HL-60 (cell line): Measurements from ENCODE around the gene RERE.

Source experiments
- DNase-seq, 2 experiments: peaks; one replicate each; pipeline ENCODE4 v3.0.0-alpha.2; 2010 to 2020; ENCODE audit warnings: low read depth in 1 of 2, low spot score in 1 of 2
- H3K27ac ChIP-seq: fragments of 250-450 bp; sonication (Bioruptor Pico); replicated peaks from 2 replicates; pipeline ENCODE4 v1.5.1; 2020; ENCODE audit warnings: mild to moderate bottlenecking, moderate library complexity
- H3K27me3 ChIP-seq: fragments of 250-450 bp; sonication (Bioruptor Pico); 2 replicates; pipeline ENCODE4 v1.5.1; 2021; ENCODE audit warnings: mild to moderate bottlenecking, moderate library complexity; ENCODE audit not compliant: insufficient read depth, poor library complexity, severe bottlenecking
- H3K4me3 ChIP-seq: replicated peaks from 2 replicates; pipeline ENCODE4 v1.5.1; 2011; ENCODE audit warnings: mild to moderate bottlenecking, control low read depth, low read length; ENCODE audit not compliant: insufficient read depth
- GABPA ChIP-seq: IDR thresholded peaks from 2 replicates; pipeline ENCODE4 v1.6.1; 2012; ENCODE audit warnings: low read depth
- POLR2AphosphoS5 ChIP-seq: IDR thresholded peaks from 2 replicates; pipeline ENCODE4 v1.6.1; 2012; ENCODE audit warnings: low read depth
- REST ChIP-seq: IDR thresholded peaks from 2 replicates; pipeline ENCODE4 v1.6.1; 2012; ENCODE audit warnings: low read depth; ENCODE audit not compliant: insufficient replicate concordance
- SPI1 ChIP-seq: IDR thresholded peaks from 2 replicates; pipeline ENCODE4 v1.6.1; 2012; ENCODE audit warnings: low read depth, mild to moderate bottlenecking, borderline replicate concordance
- TF ChIP-seq, protein P1 (sequence below): IDR thresholded peaks from one replicate; pipeline ENCODE4 v1.5.1; 2011; ENCODE audit warnings: low read length, control low read depth, inconsistent platforms; ENCODE audit not compliant: insufficient read depth

Gene RERE

GRCh38 chr1:8317647-8318381 lies 499.6 kb downstream of the RERE start, which contains the start of gene SLC45A1:
SLC45A1 (plus strand) TSS chr1:8318114; CDS start chr1:8324330, 6,216 bp downstream.
- H3K4me3 ChIP-seq: peak within 1 kb of the TSS; percentile 33
- DNase-seq: peak; percentile 17 to 24
- H3K27me3 ChIP-seq: peaks cover 26% of the 10 kb centered on the region
- TF ChIP-seq, protein P1, sequence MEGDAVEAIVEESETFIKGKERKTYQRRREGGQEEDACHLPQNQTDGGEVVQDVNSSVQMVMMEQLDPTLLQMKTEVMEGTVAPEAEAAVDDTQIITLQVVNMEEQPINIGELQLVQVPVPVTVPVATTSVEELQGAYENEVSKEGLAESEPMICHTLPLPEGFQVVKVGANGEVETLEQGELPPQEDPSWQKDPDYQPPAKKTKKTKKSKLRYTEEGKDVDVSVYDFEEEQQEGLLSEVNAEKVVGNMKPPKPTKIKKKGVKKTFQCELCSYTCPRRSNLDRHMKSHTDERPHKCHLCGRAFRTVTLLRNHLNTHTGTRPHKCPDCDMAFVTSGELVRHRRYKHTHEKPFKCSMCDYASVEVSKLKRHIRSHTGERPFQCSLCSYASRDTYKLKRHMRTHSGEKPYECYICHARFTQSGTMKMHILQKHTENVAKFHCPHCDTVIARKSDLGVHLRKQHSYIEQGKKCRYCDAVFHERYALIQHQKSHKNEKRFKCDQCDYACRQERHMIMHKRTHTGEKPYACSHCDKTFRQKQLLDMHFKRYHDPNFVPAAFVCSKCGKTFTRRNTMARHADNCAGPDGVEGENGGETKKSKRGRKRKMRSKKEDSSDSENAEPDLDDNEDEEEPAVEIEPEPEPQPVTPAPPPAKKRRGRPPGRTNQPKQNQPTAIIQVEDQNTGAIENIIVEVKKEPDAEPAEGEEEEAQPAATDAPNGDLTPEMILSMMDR: no peak
- TF ChIP-seq REST (no peak), SPI1 (no peak), GABPA (no peak), POLR2AphosphoS5 (no peak)
- no peak within 1 kb of the TSS for H3K27ac ChIP-seq

DNA sequence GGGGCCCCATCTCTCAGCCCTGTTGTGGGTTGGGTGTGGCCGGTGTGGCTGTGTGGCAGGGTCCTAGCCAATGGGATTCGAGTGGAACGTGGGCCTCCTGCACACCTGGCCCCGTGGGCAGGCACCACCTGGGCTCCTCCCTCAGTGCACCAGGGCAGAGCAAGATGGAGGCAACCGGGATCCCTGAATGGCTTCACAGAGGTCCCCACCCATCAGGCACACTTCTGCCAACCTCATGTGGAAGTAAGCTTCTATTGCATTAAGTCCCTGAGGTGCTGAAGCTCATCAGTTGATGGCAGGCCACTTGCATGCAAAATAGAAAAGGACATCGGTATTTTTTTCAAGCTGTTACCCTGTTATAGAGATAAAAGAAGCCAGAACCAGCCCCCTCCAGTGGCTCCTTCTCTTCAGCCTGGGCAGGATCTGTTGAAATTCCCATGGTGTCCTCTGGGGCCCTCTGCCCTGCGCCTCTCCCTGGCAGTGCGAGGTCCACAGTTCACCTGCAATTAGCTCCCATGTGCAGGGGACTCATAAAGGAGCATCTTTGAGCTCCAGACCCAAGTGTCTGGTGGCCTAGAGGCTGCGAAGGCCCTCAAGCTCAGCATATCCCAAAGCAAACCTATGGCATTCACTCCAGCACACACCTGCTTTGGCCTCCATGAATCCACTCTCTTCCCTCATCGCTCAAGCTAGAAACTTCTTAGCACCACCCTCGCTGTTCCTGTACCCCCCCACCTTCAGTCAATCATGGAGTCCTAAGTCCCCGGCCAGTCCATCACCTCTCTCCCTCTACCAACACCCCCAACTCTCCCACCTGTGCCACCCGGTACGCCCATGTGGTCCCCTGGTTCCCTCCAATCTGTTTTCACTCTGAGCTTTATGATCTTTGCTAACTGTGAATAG lies 501.6 kb downstream of the RERE start:
- Histone ChIP-seq H3K27ac (no peak overlapping the region), H3K27me3 (peaks cover 26% of the 10 kb centered on the region), H3K4me3 (no peak overlapping the region)
- TF ChIP-seq, protein P1: no peak
- no peak for TF ChIP-seq GABPA
- no peak for TF ChIP-seq POLR2AphosphoS5
- no peak for TF ChIP-seq REST
- TF ChIP-seq SPI1: no peak
- DNase-seq: no peak

DNA sequence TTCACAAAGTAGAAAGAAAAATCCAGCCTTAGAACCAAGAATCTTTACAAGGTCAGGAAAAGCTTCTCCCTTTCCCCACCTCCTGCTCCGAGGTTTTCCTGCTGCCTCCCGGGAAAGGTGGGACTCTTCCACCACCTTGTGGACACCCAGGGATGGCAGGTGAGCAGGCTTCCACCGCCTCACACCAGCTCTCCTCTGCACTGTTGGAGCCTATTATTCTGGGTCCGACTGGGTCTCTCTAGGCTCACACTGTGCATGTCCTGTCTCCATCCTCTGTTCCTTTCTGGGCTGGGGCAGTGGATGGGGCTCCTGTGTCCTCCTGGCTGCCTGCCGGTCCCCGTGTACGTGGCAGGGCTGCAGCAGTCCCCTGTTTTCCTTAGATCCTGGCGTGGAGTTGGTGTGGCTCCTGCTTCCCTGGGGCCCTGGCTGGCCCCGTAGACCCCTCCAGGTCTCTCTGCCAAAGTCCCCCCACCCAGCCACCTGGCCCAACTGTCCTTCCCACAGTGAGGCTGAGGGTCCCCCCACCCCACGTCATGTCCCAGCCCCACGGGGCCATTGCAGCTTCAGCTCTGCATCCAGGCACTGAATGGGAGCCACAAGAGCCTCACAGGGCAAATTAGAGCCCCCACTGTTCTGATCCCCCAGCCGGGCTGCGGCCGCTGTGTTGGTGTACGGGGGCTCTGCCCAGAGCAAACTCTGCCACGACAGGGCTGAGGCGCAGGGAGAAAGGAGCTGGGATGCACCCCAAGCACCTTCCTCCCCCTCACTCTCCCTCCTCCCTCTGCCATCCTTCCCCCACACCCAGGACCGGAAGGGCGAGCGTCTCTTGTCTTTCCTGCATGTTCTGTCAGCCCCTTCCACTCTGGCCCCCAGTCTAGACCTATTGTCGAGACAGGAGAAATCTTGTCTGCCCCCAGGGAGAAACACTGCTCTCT lies 502.8 kb downstream of the RERE start:
- peak in 1 of 2 experiments; percentile 50 for DNase-seq
- TF ChIP-seq SPI1: no peak
- TF ChIP-seq POLR2AphosphoS5: no peak
- no peak for TF ChIP-seq GABPA
- TF ChIP-seq REST: no peak
- TF ChIP-seq, protein P1: peak; percentile 56

More for the DNA sequence above, 502.8 kb downstream of the RERE start:
- no peak overlapping the region for H3K27ac ChIP-seq
- no peak overlapping the region for H3K4me3 ChIP-seq
- peaks cover 26% of the 10 kb centered on the region for H3K27me3 ChIP-seq
